GM23338 (cell line): ENCODE data around the gene H2BK1.

Experiments
- CTCF ChIP-seq, 2 experiments: fragments of 200-600 bp in 1 of 2; sonication (generic) in 1 of 2; conservative IDR thresholded peaks; 2 replicates each; pipeline versions ENCODE4 v1.5.1 to v1.6.1; 2016 to 2017; ENCODE audit warnings: antibody characterized with exemption in 2 of 2, low read depth in 2 of 2, mild to moderate bottlenecking in 2 of 2, moderate library complexity in 1 of 2
- EZH2phosphoT487 ChIP-seq: fragments of 200-600 bp; sonication (generic); IDR thresholded peaks from one replicate; pipeline ENCODE4 v1.8.1; 2018; ENCODE audit warnings: antibody characterized with exemption; ENCODE audit not compliant: unreplicated experiment
- POLR2AphosphoS5 ChIP-seq: IDR thresholded peaks from 2 replicates; pipeline ENCODE4 v1.6.1; 2016; ENCODE audit warnings: antibody characterized with exemption, low read depth
- REST ChIP-seq: IDR thresholded peaks from one replicate; pipeline ENCODE4 v1.6.1; 2018; ENCODE audit warnings: antibody characterized with exemption; ENCODE audit not compliant: unreplicated experiment

GRCh38 chr7:151237244-151238189, 27.2 kb upstream of the H2BK1 start:
- TF ChIP-seq CTCF (conservative IDR thresholded peaks at IDR 0.05; ENCODE audit: low read depth in 2 of 2) (0 out of 4 replicates have a peak, but pooled peaks of 1 of the 2 experiments have one; percentile 2), EZH2phosphoT487 (no peak), POLR2AphosphoS5 (no peak), REST (no peak)
